K562 (cell line): ENCODE data around the gene ATXN10. TPM values are rescaled to one million over a fixed set of nuclear protein-coding genes. Genes with fewer than 3 reads are reported as not detected.
A peak's percentile ranks its signal among the peaks of the same experiment; 100 is the strongest.

Source experiments
- CREB1 ChIP-seq, 2 experiments: sonication (generic) in 1 of 2; formaldehyde crosslinking in 1 of 2; IDR thresholded peaks; 2 replicates each; pipeline versions ENCODE4 v1.6.1 to v1.8.0; 2012 to 2022; ENCODE audit warnings: inconsistent platforms in 1 of 2, mild to moderate bottlenecking in 1 of 2, missing genetic modification reagents in 1 of 2, moderate library complexity in 1 of 2
- FIP1L1 ChIP-seq: fragments of 200-400 bp; formaldehyde crosslinking; IDR thresholded peaks from 2 replicates; pipeline ENCODE4 v1.6.1; 2018; ENCODE audit warnings: mild to moderate bottlenecking, low read depth, low read length; ENCODE audit not compliant: poor library complexity, severe bottlenecking
- GABPB1 ChIP-seq: sonication (generic); formaldehyde crosslinking; IDR thresholded peaks from 2 replicates; pipeline ENCODE4 v1.8.0; 2022; ENCODE audit warnings: mild to moderate bottlenecking, missing genetic modification reagents
- HDAC2 ChIP-seq: fragments of 450-650 bp; IDR thresholded peaks from 2 replicates; pipeline ENCODE4 v1.6.1; 2016; ENCODE audit warnings: mild to moderate bottlenecking
- MAFG ChIP-seq: fragments of 450-650 bp; conservative IDR thresholded peaks from 2 replicates; pipeline ENCODE4 v1.6.1; 2016; ENCODE audit warnings: missing genetic modification characterization, missing compliant biosample characterization
- MCM2 ChIP-seq: fragments of 450-650 bp; IDR thresholded peaks from 2 replicates; pipeline ENCODE4 v1.6.1; 2017; ENCODE audit warnings: low read depth, mild to moderate bottlenecking
- NFIC ChIP-seq: fragments of 450-650 bp; IDR thresholded peaks from 2 replicates; pipeline ENCODE4 v1.6.1; 2017; ENCODE audit warnings: mild to moderate bottlenecking, inconsistent platforms
- SP1 ChIP-seq: sonication (generic); formaldehyde crosslinking; IDR thresholded peaks from 2 replicates; pipeline ENCODE4 v1.8.1; 2022; ENCODE audit warnings: mild to moderate bottlenecking, missing genetic modification reagents
- SP2 ChIP-seq: IDR thresholded peaks from 2 replicates; pipeline ENCODE4 v1.6.1; 2011; ENCODE audit warnings: mild to moderate bottlenecking, low read depth, low read length, moderate library complexity; ENCODE audit not compliant: poor library complexity, severe bottlenecking; ENCODE audit errors: extremely low read depth
- ZBTB40 ChIP-seq, 2 experiments: fragments of 450-650 bp in 1 of 2; sonication (generic) in 1 of 2; formaldehyde crosslinking in 1 of 2; IDR thresholded peaks; 2 replicates each; pipeline versions ENCODE4 v1.7.1 to v1.9.0; 2016 to 2022; ENCODE audit warnings: inconsistent platforms in 1 of 2, mild to moderate bottlenecking in 1 of 2, missing genetic modification reagents in 1 of 2
- ZNF232 ChIP-seq: sonication (generic); formaldehyde crosslinking; IDR thresholded peaks from 2 replicates; pipeline ENCODE4 v1.8.0; 2022; ENCODE audit warnings: mild to moderate bottlenecking, missing genetic modification reagents
- ZNF512 ChIP-seq: IDR thresholded peaks from 2 replicates; pipeline ENCODE4 v1.6.1; 2016; ENCODE audit warnings: missing genetic modification characterization, missing compliant biosample characterization
- polyA plus RNA-seq, 8 experiments: library from polyadenylated mRNA; depleted of rRNA in 4 of 8; stranded (reverse) in 5 of 8; unstranded in 3 of 8; fragments of >200 nt; fragmentation: Nextera tagmentation in 2 of 8; fragmentation: Illumina TruSeq in 1 of 8; extraction: Ambion mirVana in 2 of 8; extraction: Trizol in 1 of 8; gene quantifications; 2 replicates each; pipeline versions ENCODE4 v1.2.1 to v1.2.3, GENCODE V29; 2011 to 2014; ENCODE audit warnings: inconsistent platforms in 1 of 8, missing spikeins in 1 of 8
- total RNA-seq, 7 experiments: library from RNA; depleted of rRNA in 6 of 7; stranded (reverse); fragments of >200 nt in 6 of 7; fragmentation: Illumina TruSeq in 2 of 7; extraction: Trizol in 2 of 7; gene quantifications; 2 replicates each; pipeline versions ENCODE4 v1.2.1 to v1.2.3, GENCODE V29; 2011 to 2021; ENCODE audit warnings: low replicate concordance in 1 of 7
- TF ChIP-seq, protein P1 (sequence below): fragments of 450-650 bp; IDR thresholded peaks from 2 replicates; pipeline ENCODE4 v1.6.1; 2014; ENCODE audit warnings: low read depth, mild to moderate bottlenecking, moderate library complexity, borderline replicate concordance

ATXN10 gene
- total and polyA plus RNA-seq, 9 of the 15 experiments (the other 6 are each of a cell fraction or from before 2014, with no cell fraction given) = 11.5 to 190 (median 33.6) TPM

DNA sequence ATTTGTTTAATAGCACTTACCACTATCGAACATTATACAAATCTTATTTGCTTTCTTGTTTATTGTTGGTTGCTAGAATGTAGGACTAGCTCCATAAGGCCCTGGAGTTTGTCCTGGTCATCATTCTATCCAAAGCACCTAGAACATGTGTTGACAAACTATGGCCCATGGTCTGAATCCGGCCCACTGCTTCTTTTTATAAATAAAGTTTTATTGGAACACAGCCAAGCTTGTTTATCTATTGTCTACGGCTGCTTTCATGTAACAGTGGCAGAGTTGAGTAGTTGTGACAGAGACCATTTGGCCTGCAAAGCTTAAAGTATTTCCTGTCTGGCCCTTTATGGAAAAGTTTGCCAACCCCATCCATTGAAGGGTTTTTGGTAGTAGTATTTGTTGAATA lies 38.8 kb downstream of the ATXN10 start (continued):
- peak; percentile 85 for TF ChIP-seq ZBTB40 (IDR thresholded peaks at IDR 0.05)
- no peak for TF ChIP-seq ZBTB40 (CRISPR knock-in tag; IDR thresholded peaks at IDR 0.05)
- no peak for TF ChIP-seq GABPB1 (CRISPR knock-in tag)
- TF ChIP-seq MCM2 = no peak
- TF ChIP-seq HDAC2 = no peak
- TF ChIP-seq SP2 = no peak
- peak; percentile 35; the same call in 1 of the 2 replicates for TF ChIP-seq NFIC
- no peak for TF ChIP-seq ZNF512
- TF ChIP-seq ZNF232 = no peak
- no peak for TF ChIP-seq MAFG (tag)
- no peak for TF ChIP-seq CREB1 (IDR thresholded peaks at IDR 0.05)
- no peak for TF ChIP-seq CREB1 (CRISPR knock-in tag; IDR thresholded peaks at IDR 0.05)
- TF ChIP-seq FIP1L1 = no peak
- TF ChIP-seq SP1 (CRISPR knock-in tag) = no peak
- TF ChIP-seq, protein P1, sequence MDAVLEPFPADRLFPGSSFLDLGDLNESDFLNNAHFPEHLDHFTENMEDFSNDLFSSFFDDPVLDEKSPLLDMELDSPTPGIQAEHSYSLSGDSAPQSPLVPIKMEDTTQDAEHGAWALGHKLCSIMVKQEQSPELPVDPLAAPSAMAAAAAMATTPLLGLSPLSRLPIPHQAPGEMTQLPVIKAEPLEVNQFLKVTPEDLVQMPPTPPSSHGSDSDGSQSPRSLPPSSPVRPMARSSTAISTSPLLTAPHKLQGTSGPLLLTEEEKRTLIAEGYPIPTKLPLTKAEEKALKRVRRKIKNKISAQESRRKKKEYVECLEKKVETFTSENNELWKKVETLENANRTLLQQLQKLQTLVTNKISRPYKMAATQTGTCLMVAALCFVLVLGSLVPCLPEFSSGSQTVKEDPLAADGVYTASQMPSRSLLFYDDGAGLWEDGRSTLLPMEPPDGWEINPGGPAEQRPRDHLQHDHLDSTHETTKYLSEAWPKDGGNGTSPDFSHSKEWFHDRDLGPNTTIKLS = no peak
